Neural cell (in vitro differentiated cells): ENCODE measurements around the gene HDAC4. TPM values are rescaled to one million over a fixed set of nuclear protein-coding genes. Genes with fewer than 3 reads are reported as not detected.

Source experiments
- H2AFZ ChIP-seq: fragments of 200-600, 300-800 bp; sonication (generic), shearing (Covaris generic); 2 replicates; pipeline ENCODE4 v1.6.0; 2014; ENCODE audit warnings: low read depth, mild to moderate bottlenecking, antibody characterized with exemption, low read length, moderate library complexity
- H3F3A ChIP-seq: fragments of 200-600 bp; shearing (Covaris generic); 2 replicates; pipeline ENCODE4 v1.6.1; 2016; ENCODE audit warnings: mild to moderate bottlenecking, moderate library complexity, mixed read lengths, antibody characterized with exemption, low read length; ENCODE audit not compliant: insufficient read depth, poor library complexity, severe bottlenecking
- H3K27ac ChIP-seq: fragments of 200-600, 300-800 bp; sonication (generic), shearing (Covaris generic); 2 replicates; pipeline ENCODE4 v1.5.1; 2014; ENCODE audit warnings: mild to moderate bottlenecking, low read length, moderate library complexity
- H3K27me3 ChIP-seq: fragments of 300-800, 200-600 bp; sonication (generic), shearing (Covaris generic); 2 replicates; pipeline ENCODE4 v1.6.0; 2014; ENCODE audit warnings: mild to moderate bottlenecking, low read depth, low read length, moderate library complexity; ENCODE audit not compliant: insufficient read depth
- H3K36me3 ChIP-seq: fragments of 300-800, 200-600 bp; sonication (generic), shearing (Covaris generic); 2 replicates; pipeline ENCODE4 v1.5.1; 2014; ENCODE audit warnings: mild to moderate bottlenecking, antibody characterized with exemption, low read length, moderate library complexity; ENCODE audit not compliant: insufficient read depth
- H3K4me2 ChIP-seq: fragments of 300-800, 200-600 bp; sonication (generic), shearing (Covaris generic); 2 replicates; pipeline ENCODE4 v1.6.0; 2014; ENCODE audit warnings: mild to moderate bottlenecking, low read length
- H3K4me3 ChIP-seq: fragments of 300-800, 200-600 bp; sonication (generic), shearing (Covaris generic); 2 replicates; pipeline ENCODE4 v1.5.1; 2014; ENCODE audit warnings: mild to moderate bottlenecking, low read length, moderate library complexity
- H3K79me2 ChIP-seq: fragments of 200-600 bp; shearing (Covaris generic); replicated peaks from 2 replicates; pipeline ENCODE4 v1.6.0; 2014; ENCODE audit warnings: mild to moderate bottlenecking, low read length, moderate library complexity; ENCODE audit not compliant: insufficient read depth
- H3K9ac ChIP-seq: fragments of 300-800, 200-600 bp; sonication (generic), shearing (Covaris generic); 2 replicates; pipeline ENCODE4 v1.6.1; 2016; ENCODE audit warnings: mild to moderate bottlenecking, low read length, mixed read lengths
- H3K9me2 ChIP-seq: fragments of 200-600 bp; shearing (Covaris generic); 2 replicates; pipeline ENCODE4 v1.6.1; 2016; ENCODE audit warnings: mild to moderate bottlenecking, low read length, mixed read lengths; ENCODE audit not compliant: insufficient read depth
- H3K9me3 ChIP-seq: fragments of 200-600, 300-800 bp; sonication (generic), shearing (Covaris generic); 2 replicates; pipeline ENCODE4 v1.6.1; 2016; ENCODE audit warnings: mild to moderate bottlenecking, mixed run types, low read length, moderate library complexity, mixed read lengths
- H4K20me1 ChIP-seq: fragments of 200-600 bp; shearing (Covaris generic); 2 replicates; pipeline ENCODE4 v1.6.1; 2016; ENCODE audit warnings: mild to moderate bottlenecking, mixed run types; ENCODE audit not compliant: insufficient read depth
- EP300 ChIP-seq: fragments of 450-650 bp; conservative IDR thresholded peaks from 2 replicates; pipeline ENCODE4 v1.6.1; 2014; ENCODE audit warnings: antibody characterized with exemption, mild to moderate bottlenecking, moderate library complexity; ENCODE audit not compliant: poor library complexity, severe bottlenecking
- EZH2 ChIP-seq: fragments of 200-600, 300-800 bp; shearing (Covaris generic), sonication (generic); IDR thresholded peaks from 2 replicates; pipeline ENCODE4 v1.6.1; 2014; ENCODE audit warnings: antibody characterized with exemption, low read length, borderline replicate concordance, mild to moderate bottlenecking; ENCODE audit not compliant: insufficient read depth, poor library complexity, severe bottlenecking
- MXI1 ChIP-seq: fragments of 450-650 bp; conservative IDR thresholded peaks from 2 replicates; pipeline ENCODE4 v1.6.1; 2014; ENCODE audit warnings: antibody characterized with exemption, mild to moderate bottlenecking; ENCODE audit not compliant: poor library complexity, severe bottlenecking
- RAD21 ChIP-seq: fragments of 450-650 bp; conservative IDR thresholded peaks from 2 replicates; pipeline ENCODE4 v1.6.1; 2014; ENCODE audit warnings: antibody characterized with exemption, mild to moderate bottlenecking, moderate library complexity
- SMC3 ChIP-seq: fragments of 450-650 bp; conservative IDR thresholded peaks from 2 replicates; pipeline ENCODE4 v1.6.1; 2014; ENCODE audit warnings: antibody characterized with exemption, mild to moderate bottlenecking, moderate library complexity; ENCODE audit not compliant: poor library complexity
- TAF1 ChIP-seq: IDR thresholded peaks from 2 replicates; pipeline ENCODE4 v1.6.1; 2012; ENCODE audit warnings: low read depth
- polyA plus RNA-seq: library from polyadenylated mRNA; depleted of rRNA; stranded (reverse); fragments of >200 nt; gene quantifications from 2 replicates; pipeline ENCODE4 v1.2.3, GENCODE V29; 2014
- TF ChIP-seq, protein P1 (sequence below): IDR thresholded peaks from 2 replicates; pipeline ENCODE4 v1.6.1; 2012; ENCODE audit warnings: borderline replicate concordance
- TF ChIP-seq, protein P2 (sequence below): fragments of 450-650 bp; IDR thresholded peaks from 2 replicates; pipeline ENCODE4 v1.5.1; 2014; ENCODE audit warnings: antibody characterized with exemption, mild to moderate bottlenecking, moderate library complexity; ENCODE audit not compliant: poor library complexity, severe bottlenecking

HDAC4 gene
- polyA plus RNA-seq, 1 donor from 2014 or later = 3.4 TPM

GRCh38 chr2:239162141-239162821, 238.5 kb downstream of the HDAC4 start:
- no peak overlapping the region for H2AFZ ChIP-seq
- H3K9me3 ChIP-seq = no peaks in the 10 kb centered on the region
- H4K20me1 ChIP-seq = no peaks in the 10 kb centered on the region
- TF ChIP-seq MXI1 (no peak), TAF1 (no peak)
- no peak overlapping the region for H3K4me3 ChIP-seq
- no peak overlapping the region for H3K9ac ChIP-seq
- H3K27me3 ChIP-seq = no peaks in the 10 kb centered on the region
- H3K36me3 ChIP-seq = no peaks in the 10 kb centered on the region
- H3F3A ChIP-seq = no peaks in the 10 kb centered on the region
- no peak overlapping the region for H3K27ac ChIP-seq
- H3K9me2 ChIP-seq = no peaks in the 10 kb centered on the region
- H3K4me2 ChIP-seq = no peak overlapping the region
- no peaks in the 10 kb centered on the region for H3K79me2 ChIP-seq

DNA sequence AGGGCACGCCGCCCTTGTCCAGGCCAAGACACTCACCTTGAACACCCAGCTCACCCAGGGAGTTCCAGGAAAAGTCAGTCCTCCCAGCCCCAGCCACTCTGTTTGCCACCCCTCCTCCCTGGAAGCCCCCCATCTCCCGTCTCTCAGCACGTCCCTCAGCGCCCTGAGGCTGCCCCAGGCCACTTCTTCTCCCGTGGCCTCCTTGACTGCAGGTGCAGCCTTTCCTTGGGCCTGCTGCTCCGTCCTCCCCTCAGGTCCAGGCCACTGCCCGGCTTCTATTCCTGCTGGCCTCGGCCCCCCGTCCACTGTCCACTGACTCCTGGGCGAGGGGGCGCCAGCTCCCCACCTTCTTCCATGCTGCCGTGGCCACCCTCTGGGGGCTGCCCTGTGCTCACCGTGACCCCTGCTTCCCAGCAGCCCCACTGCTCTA, 239.1 kb downstream of the HDAC4 start:
- H3K9me2 ChIP-seq = no peaks in the 10 kb centered on the region
- no peak overlapping the region for H3K4me3 ChIP-seq
- no peaks in the 10 kb centered on the region for H3K27me3 ChIP-seq
- H3K9ac ChIP-seq = no peak overlapping the region
- no peaks in the 10 kb centered on the region for H3K36me3 ChIP-seq
- no peaks in the 10 kb centered on the region for H3K9me3 ChIP-seq
- no peak overlapping the region for H3K4me2 ChIP-seq
- no peak overlapping the region for H2AFZ ChIP-seq
- no peak overlapping the region for H3K27ac ChIP-seq
- H3K79me2 ChIP-seq = no peaks in the 10 kb centered on the region
- H4K20me1 ChIP-seq = no peaks in the 10 kb centered on the region
- H3F3A ChIP-seq = no peaks in the 10 kb centered on the region
- TF ChIP-seq, protein P1, sequence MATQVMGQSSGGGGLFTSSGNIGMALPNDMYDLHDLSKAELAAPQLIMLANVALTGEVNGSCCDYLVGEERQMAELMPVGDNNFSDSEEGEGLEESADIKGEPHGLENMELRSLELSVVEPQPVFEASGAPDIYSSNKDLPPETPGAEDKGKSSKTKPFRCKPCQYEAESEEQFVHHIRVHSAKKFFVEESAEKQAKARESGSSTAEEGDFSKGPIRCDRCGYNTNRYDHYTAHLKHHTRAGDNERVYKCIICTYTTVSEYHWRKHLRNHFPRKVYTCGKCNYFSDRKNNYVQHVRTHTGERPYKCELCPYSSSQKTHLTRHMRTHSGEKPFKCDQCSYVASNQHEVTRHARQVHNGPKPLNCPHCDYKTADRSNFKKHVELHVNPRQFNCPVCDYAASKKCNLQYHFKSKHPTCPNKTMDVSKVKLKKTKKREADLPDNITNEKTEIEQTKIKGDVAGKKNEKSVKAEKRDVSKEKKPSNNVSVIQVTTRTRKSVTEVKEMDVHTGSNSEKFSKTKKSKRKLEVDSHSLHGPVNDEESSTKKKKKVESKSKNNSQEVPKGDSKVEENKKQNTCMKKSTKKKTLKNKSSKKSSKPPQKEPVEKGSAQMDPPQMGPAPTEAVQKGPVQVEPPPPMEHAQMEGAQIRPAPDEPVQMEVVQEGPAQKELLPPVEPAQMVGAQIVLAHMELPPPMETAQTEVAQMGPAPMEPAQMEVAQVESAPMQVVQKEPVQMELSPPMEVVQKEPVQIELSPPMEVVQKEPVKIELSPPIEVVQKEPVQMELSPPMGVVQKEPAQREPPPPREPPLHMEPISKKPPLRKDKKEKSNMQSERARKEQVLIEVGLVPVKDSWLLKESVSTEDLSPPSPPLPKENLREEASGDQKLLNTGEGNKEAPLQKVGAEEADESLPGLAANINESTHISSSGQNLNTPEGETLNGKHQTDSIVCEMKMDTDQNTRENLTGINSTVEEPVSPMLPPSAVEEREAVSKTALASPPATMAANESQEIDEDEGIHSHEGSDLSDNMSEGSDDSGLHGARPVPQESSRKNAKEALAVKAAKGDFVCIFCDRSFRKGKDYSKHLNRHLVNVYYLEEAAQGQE = no peak
- no peak for TF ChIP-seq SMC3
- no peak for TF ChIP-seq EP300
- TF ChIP-seq RAD21 = no peak
- TF ChIP-seq, protein P2, sequence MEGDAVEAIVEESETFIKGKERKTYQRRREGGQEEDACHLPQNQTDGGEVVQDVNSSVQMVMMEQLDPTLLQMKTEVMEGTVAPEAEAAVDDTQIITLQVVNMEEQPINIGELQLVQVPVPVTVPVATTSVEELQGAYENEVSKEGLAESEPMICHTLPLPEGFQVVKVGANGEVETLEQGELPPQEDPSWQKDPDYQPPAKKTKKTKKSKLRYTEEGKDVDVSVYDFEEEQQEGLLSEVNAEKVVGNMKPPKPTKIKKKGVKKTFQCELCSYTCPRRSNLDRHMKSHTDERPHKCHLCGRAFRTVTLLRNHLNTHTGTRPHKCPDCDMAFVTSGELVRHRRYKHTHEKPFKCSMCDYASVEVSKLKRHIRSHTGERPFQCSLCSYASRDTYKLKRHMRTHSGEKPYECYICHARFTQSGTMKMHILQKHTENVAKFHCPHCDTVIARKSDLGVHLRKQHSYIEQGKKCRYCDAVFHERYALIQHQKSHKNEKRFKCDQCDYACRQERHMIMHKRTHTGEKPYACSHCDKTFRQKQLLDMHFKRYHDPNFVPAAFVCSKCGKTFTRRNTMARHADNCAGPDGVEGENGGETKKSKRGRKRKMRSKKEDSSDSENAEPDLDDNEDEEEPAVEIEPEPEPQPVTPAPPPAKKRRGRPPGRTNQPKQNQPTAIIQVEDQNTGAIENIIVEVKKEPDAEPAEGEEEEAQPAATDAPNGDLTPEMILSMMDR = no peak
- TF ChIP-seq EZH2 = no peak
- TF ChIP-seq TAF1 = no peak
